CD4-positive, alpha-beta T cell (primary cell): ENCODE data around the gene APEH. TPM values are rescaled to one million over a fixed set of nuclear protein-coding genes. Genes with fewer than 3 reads are reported as not detected.

Experiments
- ATAC-seq: fragments of 200-7000 bp; cut with Tn5 transposase; one replicate; pipeline ENCODE4 v1.10.0; 2022; ENCODE audit warnings: mild to moderate bottlenecking; ENCODE audit not compliant: poor library complexity
- CTCF ChIA-PET: fragments of 350-600 bp; sonication (Branson Sonifier 250); formaldehyde crosslinking; loops from one replicate; lab custom pipeline; 2021; ENCODE audit warnings: antibody characterized with exemption, inconsistent platforms; lab: Charles Lee
- POLR2A ChIA-PET: fragments of 350-600 bp; sonication (Branson Sonifier 250); formaldehyde crosslinking; loops from one replicate; lab custom pipeline; 2021; ENCODE audit warnings: antibody characterized with exemption, inconsistent platforms; lab: Charles Lee
- DNase-seq, 14 experiments: peaks; one replicate each; pipeline ENCODE4 v3.0.0-alpha.2; 2013 to 2020; ENCODE audit warnings: mixed read lengths in 2 of 14
- H3K27ac ChIP-seq, 2 donors: one replicate each; pipeline versions ENCODE4 v1.5.1 to v1.7.0; 2013; ENCODE audit warnings: low read length in 2 of 2, low read depth in 1 of 2, mild to moderate bottlenecking in 1 of 2
- H3K27me3 ChIP-seq, 2 experiments: 1 replicate in 1 of 2; 2 replicates in 1 of 2; pipeline versions ENCODE4 v1.6.1 to v1.7.0; 2013; ENCODE audit warnings: low read length in 2 of 2, control low read depth in 1 of 2, mild to moderate bottlenecking in 1 of 2, moderate library complexity in 1 of 2; ENCODE audit not compliant: insufficient read depth in 2 of 2, control insufficient read depth in 1 of 2
- H3K36me3 ChIP-seq: one replicate; pipeline ENCODE4 v1.6.1; 2013; ENCODE audit warnings: low read length, control low read depth; ENCODE audit not compliant: insufficient read depth
- H3K4me1 ChIP-seq: one replicate; pipeline ENCODE4 v1.6.1; 2013; ENCODE audit warnings: low read length, control low read depth; ENCODE audit not compliant: insufficient read depth
- H3K4me3 ChIP-seq: one replicate; pipeline ENCODE4 v1.5.1; 2013; ENCODE audit warnings: mild to moderate bottlenecking, low read length, moderate library complexity
- H3K9me3 ChIP-seq, 2 experiments: 1 replicate in 1 of 2; 2 replicates in 1 of 2; pipeline versions ENCODE4 v1.6.1 to v1.7.0; 2013; ENCODE audit warnings: low read length in 2 of 2, mild to moderate bottlenecking in 2 of 2, control low read depth in 1 of 2, moderate library complexity in 1 of 2; ENCODE audit not compliant: control insufficient read depth in 1 of 2, insufficient read depth in 1 of 2
- H3K27ac Mint-ChIP-seq: one replicate; pipeline ENCODE4 v1.8.0; 2020; ENCODE audit warnings: mixed read lengths
- H3K27me3 Mint-ChIP-seq: one replicate; pipeline ENCODE4 v1.8.0; 2021; ENCODE audit warnings: mixed read lengths
- H3K36me3 Mint-ChIP-seq: one replicate; pipeline ENCODE4 v1.8.0; 2021; ENCODE audit warnings: low read depth, mixed read lengths
- H3K4me1 Mint-ChIP-seq: one replicate; pipeline ENCODE4 v1.8.0; 2021; ENCODE audit warnings: low read depth, mixed read lengths
- H3K4me3 Mint-ChIP-seq: one replicate; pipeline ENCODE4 v1.8.0; 2020; ENCODE audit warnings: mild to moderate bottlenecking, mixed read lengths
- H3K9me3 Mint-ChIP-seq: one replicate; pipeline ENCODE4 v1.8.0; 2020; ENCODE audit warnings: mixed read lengths
- CTCF ChIP-seq: fragments of 200-600 bp; IDR thresholded peaks from one replicate; pipeline ENCODE4 v1.8.0; 2022; ENCODE audit warnings: antibody characterized with exemption, mild to moderate bottlenecking
- intact Hi-C, 2 experiments: fragments of 100-400 bp; cut with DNase I in 1 of 2; cut with micrococcal nuclease in 1 of 2; formaldehyde crosslinking; loops; one replicate each; pipeline versions ENCODE4 v1.15.1 to v1.9.0; 2023 to 2025; cut with DNase I, micrococcal nuclease
- total RNA-seq, 174 experiments: library from RNA in 2 of 174; stranded (reverse) in 2 of 174; gene quantifications; one replicate each; pipeline ENCODE4 v1.2.3 and lab custom pipeline; 2021 to 2026

The APEH gene
- total RNA-seq, 2 experiments from 2014 or later = 44.3 to 45.5 TPM

- POLR2A ChIA-PET = no interaction called here
- H3K9me3 Mint-ChIP-seq = no peaks in the 10 kb centered on the region
Measured at GRCh38 chr3:49668861-49669260, 5.3 kb upstream of the APEH start.

GRCh38 chr3:49669352-49669751 lies 4.8 kb upstream of the APEH start:
- H3K4me1 ChIP-seq = peaks cover 14% of the 10 kb centered on the region
- no peak overlapping the region for H3K27ac ChIP-seq
- Mint-ChIP-seq H3K36me3 (peaks cover 7% of the 10 kb centered on the region), H3K27me3 (no peaks in the 10 kb centered on the region), H3K27ac (no peak overlapping the region), H3K4me3 (no peak overlapping the region), H3K4me1 (peaks cover 21% of the 10 kb centered on the region), H3K9me3 (no peaks in the 10 kb centered on the region)
- DNase-seq = no peak
- no peak for TF ChIP-seq CTCF
- ATAC-seq = no peak
- ChIA-PET POLR2A (no interaction called here), CTCF (interaction anchor here (5.0 kb wide), 1 partner anchor 130 kb away, joined by 116 read pairs; no protein-coding TSS in a partner anchor)
- no peak overlapping the region for H3K4me3 ChIP-seq
- intact Hi-C loops = no loop called here
- no peaks in the 10 kb centered on the region for H3K27me3 ChIP-seq
- no peaks in the 10 kb centered on the region for H3K36me3 ChIP-seq
- no peaks in the 10 kb centered on the region for H3K9me3 ChIP-seq

More at GRCh38 chr3:49668861-49669260, 5.3 kb upstream of the APEH start:
- peaks cover 14% of the 10 kb centered on the region for H3K4me1 ChIP-seq
- no peaks in the 10 kb centered on the region for H3K27me3 Mint-ChIP-seq
- no peak for DNase-seq
- H3K4me1 Mint-ChIP-seq = peaks cover 18% of the 10 kb centered on the region
- no peak overlapping the region for H3K27ac ChIP-seq
- no peak for ATAC-seq
- intact Hi-C loops = no loop called here
- H3K27ac Mint-ChIP-seq = no peak overlapping the region
- H3K27me3 ChIP-seq = no peaks in the 10 kb centered on the region
- no peaks in the 10 kb centered on the region for H3K9me3 ChIP-seq
- H3K4me3 Mint-ChIP-seq = no peak overlapping the region
- no peaks in the 10 kb centered on the region for H3K36me3 ChIP-seq
- peaks cover 2% of the 10 kb centered on the region for H3K36me3 Mint-ChIP-seq
- no peak overlapping the region for H3K4me3 ChIP-seq
- no peak for TF ChIP-seq CTCF
- CTCF ChIA-PET = interaction anchor here (5.0 kb wide), 1 partner anchor 129 kb away, joined by 116 read pairs; no protein-coding TSS in a partner anchor

- Mint-ChIP-seq H3K9me3 (no peaks in the 10 kb centered on the region), H3K4me3 (no peak overlapping the region), H3K4me1 (peaks cover 37% of the 10 kb centered on the region), H3K27ac (no peak overlapping the region), H3K27me3 (no peaks in the 10 kb centered on the region), H3K36me3 (peaks cover 20% of the 10 kb centered on the region)
- DNase-seq = no peak
- Histone ChIP-seq H3K36me3 (peaks cover 3% of the 10 kb centered on the region), H3K27me3 (no peaks in the 10 kb centered on the region), H3K4me1 (peaks cover 30% of the 10 kb centered on the region), H3K27ac (no peak overlapping the region), H3K9me3 (no peaks in the 10 kb centered on the region), H3K4me3 (no peak overlapping the region)
- TF ChIP-seq CTCF = no peak
- ChIA-PET POLR2A (interaction anchor here (1.3 kb wide), 1 partner anchor 131 kb away, joined by 24 read pairs; no protein-coding TSS in a partner anchor), CTCF (interaction anchor here (0.8 to 5.0 kb wide), 3 partner anchors 10 to 131 kb away, joined by 4 to 116 read pairs (median 5); no protein-coding TSS in a partner anchor)
- intact Hi-C loops = loop anchor here (1.0 to 10.0 kb wide), 4 partner anchors 132 to 646 kb away; partner anchors contain the start of genes DAG1 (in 1 of the 2), IMPDH2 (in 1 of the 2), NDUFAF3 (in 1 of the 2) and USP19 (in 1 of the 2)
- ATAC-seq = no peak
Measured at GRCh38 chr3:49670940-49671290, 3.2 kb upstream of the APEH start.
